ENCODE data around the gene NECTIN1. TPM values are rescaled to one million over a fixed set of nuclear protein-coding genes. Genes with fewer than 3 reads are reported as not detected.

The NECTIN1 gene
- total and polyA plus RNA-seq, 9 donors, result 7.9 to 44.3 (median 28.2) TPM

- no peaks in the 10 kb centered on the region for H3K4me1 ChIP-seq (ENCODE audit: control insufficient read depth, insufficient read depth, low read length)
- no peak for DNase-seq
- peaks cover 4% of the 10 kb centered on the region for H3K27me3 ChIP-seq (ENCODE audit: control insufficient read depth, insufficient read depth, low read length)
- H3K36me3 ChIP-seq (ENCODE audit: control insufficient read depth, insufficient read depth, low read length), result no peaks in the 10 kb centered on the region
- H3K4me3 ChIP-seq (ENCODE audit: low read length), result no peak overlapping the region
- H3K27ac ChIP-seq (ENCODE audit: low read length), result no peak overlapping the region
- 71% methylated on average over 2 of the region's 9 CpGs for WGBS (ENCODE audit: insufficient coverage)
- no peaks in the 10 kb centered on the region for H3K9me3 ChIP-seq (replicated peaks; ENCODE audit: control insufficient read depth, low read depth, low read length)
These were observed 42.3 kb upstream of the NECTIN1 start for GRCh38 chr11:119771172-119771770.

- WGBS (ENCODE audit: insufficient coverage), result 69% methylated on average over 2 of the region's 4 CpGs
- no peak overlapping the region for H3K27ac ChIP-seq (ENCODE audit: low read length)
These were observed 36.6 kb upstream of the NECTIN1 start for GRCh38 chr11:119765628-119766027.

GRCh38 chr11:119764108-119764868, 35.3 kb upstream of the NECTIN1 start:
- peak; percentile 79 for DNase-seq
- Histone ChIP-seq H3K27me3 (ENCODE audit: control insufficient read depth, insufficient read depth, low read length) (peaks cover 5% of the 10 kb centered on the region), H3K4me3 (ENCODE audit: low read length) (no peak overlapping the region), H3K4me1 (ENCODE audit: control insufficient read depth, insufficient read depth, low read length) (peaks cover 14% of the 10 kb centered on the region), H3K27ac (ENCODE audit: low read length) (no peak overlapping the region), H3K36me3 (ENCODE audit: control insufficient read depth, insufficient read depth, low read length) (no peaks in the 10 kb centered on the region), H3K9me3 (replicated peaks; ENCODE audit: control insufficient read depth, low read depth, low read length) (no peaks in the 10 kb centered on the region)
- WGBS (ENCODE audit: insufficient coverage), result 29% methylated on average over 5 of the region's 6 CpGs

More at GRCh38 chr11:119765628-119766027, 36.6 kb upstream of the NECTIN1 start:
- DNase-seq, result no peak
- H3K4me3 ChIP-seq (ENCODE audit: low read length), result no peak overlapping the region
- no peaks in the 10 kb centered on the region for H3K9me3 ChIP-seq (replicated peaks; ENCODE audit: control insufficient read depth, low read depth, low read length)
- H3K27me3 ChIP-seq (ENCODE audit: control insufficient read depth, insufficient read depth, low read length), result peaks cover 2% of the 10 kb centered on the region
- H3K36me3 ChIP-seq (ENCODE audit: control insufficient read depth, insufficient read depth, low read length), result no peaks in the 10 kb centered on the region
- H3K4me1 ChIP-seq (ENCODE audit: control insufficient read depth, insufficient read depth, low read length), result peaks cover 10% of the 10 kb centered on the region

- peaks cover 5% of the 10 kb centered on the region for H3K27me3 ChIP-seq (ENCODE audit: control insufficient read depth, insufficient read depth, low read length)
- 73% methylated on average over 11 of the region's 11 CpGs for WGBS (ENCODE audit: insufficient coverage)
- DNase-seq, result no peak
These were observed 34.2 kb upstream of the NECTIN1 start for GRCh38 chr11:119763071-119763728.

GRCh38 chr11:119759747-119760412, 30.9 kb upstream of the NECTIN1 start:
- 84% methylated on average over 5 of the region's 5 CpGs for WGBS (ENCODE audit: insufficient coverage)
- Histone ChIP-seq H3K4me3 (ENCODE audit: low read length) (no peak overlapping the region), H3K27ac (ENCODE audit: low read length) (no peak overlapping the region), H3K9me3 (replicated peaks; ENCODE audit: control insufficient read depth, low read depth, low read length) (no peaks in the 10 kb centered on the region), H3K4me1 (ENCODE audit: control insufficient read depth, insufficient read depth, low read length) (peaks cover 28% of the 10 kb centered on the region), H3K36me3 (ENCODE audit: control insufficient read depth, insufficient read depth, low read length) (no peaks in the 10 kb centered on the region), H3K27me3 (ENCODE audit: control insufficient read depth, insufficient read depth, low read length) (peaks cover 12% of the 10 kb centered on the region)
- DNase-seq, result no peak

More at GRCh38 chr11:119763071-119763728, 34.2 kb upstream of the NECTIN1 start:
- Histone ChIP-seq H3K4me3 (ENCODE audit: low read length) (no peak overlapping the region), H3K9me3 (replicated peaks; ENCODE audit: control insufficient read depth, low read depth, low read length) (no peaks in the 10 kb centered on the region), H3K4me1 (ENCODE audit: control insufficient read depth, insufficient read depth, low read length) (peaks cover 16% of the 10 kb centered on the region), H3K36me3 (ENCODE audit: control insufficient read depth, insufficient read depth, low read length) (no peaks in the 10 kb centered on the region), H3K27ac (ENCODE audit: low read length) (no peak overlapping the region)

- Histone ChIP-seq H3K4me3 (ENCODE audit: low read length) (no peak overlapping the region), H3K4me1 (ENCODE audit: control insufficient read depth, insufficient read depth, low read length) (peaks cover 28% of the 10 kb centered on the region), H3K9me3 (replicated peaks; ENCODE audit: control insufficient read depth, low read depth, low read length) (no peaks in the 10 kb centered on the region), H3K36me3 (ENCODE audit: control insufficient read depth, insufficient read depth, low read length) (no peaks in the 10 kb centered on the region), H3K27me3 (ENCODE audit: control insufficient read depth, insufficient read depth, low read length) (peaks cover 18% of the 10 kb centered on the region), H3K27ac (ENCODE audit: low read length) (no peak overlapping the region)
- no peak for DNase-seq
- WGBS (ENCODE audit: insufficient coverage), result 48% methylated on average over 4 of the region's 8 CpGs
These were observed 30.3 kb upstream of the NECTIN1 start for GRCh38 chr11:119759324-119759723.

- 30% methylated on average over 1 of the region's 2 CpGs for WGBS (ENCODE audit: insufficient coverage)
- Histone ChIP-seq H3K4me3 (ENCODE audit: low read length) (no peak overlapping the region), H3K36me3 (ENCODE audit: control insufficient read depth, insufficient read depth, low read length) (no peaks in the 10 kb centered on the region), H3K27ac (ENCODE audit: low read length) (no peak overlapping the region), H3K27me3 (ENCODE audit: control insufficient read depth, insufficient read depth, low read length) (peaks cover 23% of the 10 kb centered on the region), H3K9me3 (replicated peaks; ENCODE audit: control insufficient read depth, low read depth, low read length) (no peaks in the 10 kb centered on the region), H3K4me1 (ENCODE audit: control insufficient read depth, insufficient read depth, low read length) (peaks cover 33% of the 10 kb centered on the region)
- no peak for DNase-seq
These were observed 29.3 kb upstream of the NECTIN1 start for GRCh38 chr11:119758291-119758690.

GRCh38 chr11:119757378-119757777, 28.4 kb upstream of the NECTIN1 start:
- DNase-seq, result no peak

GRCh38 chr11:119756169-119756865, 27.3 kb upstream of the NECTIN1 start:
- Histone ChIP-seq H3K9me3 (replicated peaks; ENCODE audit: control insufficient read depth, low read depth, low read length) (no peaks in the 10 kb centered on the region), H3K36me3 (ENCODE audit: control insufficient read depth, insufficient read depth, low read length) (no peaks in the 10 kb centered on the region), H3K4me3 (ENCODE audit: low read length) (no peak overlapping the region), H3K27ac (ENCODE audit: low read length) (no peak overlapping the region), H3K27me3 (ENCODE audit: control insufficient read depth, insufficient read depth, low read length) (peaks cover 21% of the 10 kb centered on the region), H3K4me1 (ENCODE audit: control insufficient read depth, insufficient read depth, low read length) (peaks cover 52% of the 10 kb centered on the region)
- 86% methylated on average over 1 of the region's 5 CpGs for WGBS (ENCODE audit: insufficient coverage)
- no peak for DNase-seq

More at GRCh38 chr11:119757378-119757777, 28.4 kb upstream of the NECTIN1 start:
- WGBS (ENCODE audit: insufficient coverage), result 82% methylated on average over 5 of the region's 5 CpGs
- Histone ChIP-seq H3K4me3 (ENCODE audit: low read length) (no peak overlapping the region), H3K4me1 (ENCODE audit: control insufficient read depth, insufficient read depth, low read length) (peaks cover 42% of the 10 kb centered on the region), H3K27me3 (ENCODE audit: control insufficient read depth, insufficient read depth, low read length) (peaks cover 21% of the 10 kb centered on the region), H3K36me3 (ENCODE audit: control insufficient read depth, insufficient read depth, low read length) (no peaks in the 10 kb centered on the region), H3K9me3 (replicated peaks; ENCODE audit: control insufficient read depth, low read depth, low read length) (no peaks in the 10 kb centered on the region), H3K27ac (ENCODE audit: low read length) (no peak overlapping the region)

Data from muscle of leg (tissue), 11 donors.